GM19043 (cell line): Measurements from ENCODE around the gene UGGT2.
A peak's percentile ranks its signal among the peaks of the same experiment; 100 is the strongest.
"Not testable (repeated sequence)": the region's sequence is repeated elsewhere in the genome, so short reads cannot be mapped to it uniquely, and the experiment has no call there.

Experiments
- ATAC-seq: cut with Tn5 transposase; IDR thresholded peaks from one replicate; pipeline ENCODE4 v1.9.1; 2021; ENCODE audit warnings: low read depth; ENCODE audit not compliant: unreplicated experiment

UGGT2 gene

DNA sequence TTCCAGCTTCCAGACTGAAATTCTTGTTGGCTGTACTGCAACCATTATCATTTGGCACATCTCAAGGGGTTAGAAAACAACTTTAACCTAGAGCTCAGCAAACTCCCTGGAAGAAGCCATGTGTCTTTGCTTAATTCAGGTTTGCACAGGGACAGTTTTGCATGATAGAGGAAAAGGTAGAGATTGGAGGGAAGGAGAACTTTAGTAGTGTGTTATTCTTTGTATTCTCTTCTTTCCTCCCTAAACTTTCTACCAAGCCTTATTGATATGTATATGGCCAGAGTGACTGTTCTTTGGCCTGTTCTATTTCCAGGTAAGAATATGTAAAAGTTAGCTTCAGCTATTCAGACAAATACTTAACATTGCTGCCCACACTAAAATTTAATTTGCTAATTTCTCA, 53.1 kb downstream of the UGGT2 start:
- ATAC-seq, result no peak

DNA sequence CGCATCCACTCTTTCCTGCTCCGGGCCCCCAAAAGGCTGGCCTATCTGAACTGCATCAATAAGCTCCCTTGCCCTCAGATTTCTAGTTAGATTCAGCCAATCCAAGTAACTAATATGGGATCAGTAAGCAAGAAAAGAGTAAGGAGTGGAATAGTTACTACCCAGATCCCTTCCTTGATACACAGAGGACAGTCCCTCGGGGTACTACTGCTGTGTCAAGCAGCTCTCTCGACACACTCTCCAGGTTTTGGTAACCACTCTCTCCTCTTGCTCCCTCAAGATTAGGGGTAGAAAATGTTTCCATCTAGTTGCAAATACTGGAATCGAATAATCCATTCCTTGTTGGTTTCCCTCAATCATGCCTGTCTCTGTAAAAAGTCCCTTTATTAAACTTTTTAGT, 65.4 kb downstream of the UGGT2 start:
- no peak for ATAC-seq

DNA sequence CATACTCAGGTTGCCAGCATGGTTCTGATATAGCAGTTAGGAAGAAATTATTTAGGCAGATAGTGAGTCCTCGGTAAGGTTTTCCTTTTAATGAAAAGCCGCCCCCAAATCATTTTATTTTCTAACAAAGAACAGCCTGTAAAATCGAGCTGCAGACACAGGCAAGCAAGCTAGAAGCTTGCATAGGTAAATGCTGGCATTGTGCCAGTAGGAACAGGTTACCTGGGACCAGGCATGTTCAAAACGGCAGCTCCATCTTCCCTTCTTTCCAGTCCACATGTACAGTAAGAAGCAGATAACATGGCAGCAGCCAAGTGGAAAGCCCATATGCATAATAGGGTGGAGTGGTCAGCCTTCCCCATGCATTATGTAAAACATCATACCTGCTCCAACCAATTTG, 71.1 kb downstream of the UGGT2 start:
- no peak for ATAC-seq

DNA sequence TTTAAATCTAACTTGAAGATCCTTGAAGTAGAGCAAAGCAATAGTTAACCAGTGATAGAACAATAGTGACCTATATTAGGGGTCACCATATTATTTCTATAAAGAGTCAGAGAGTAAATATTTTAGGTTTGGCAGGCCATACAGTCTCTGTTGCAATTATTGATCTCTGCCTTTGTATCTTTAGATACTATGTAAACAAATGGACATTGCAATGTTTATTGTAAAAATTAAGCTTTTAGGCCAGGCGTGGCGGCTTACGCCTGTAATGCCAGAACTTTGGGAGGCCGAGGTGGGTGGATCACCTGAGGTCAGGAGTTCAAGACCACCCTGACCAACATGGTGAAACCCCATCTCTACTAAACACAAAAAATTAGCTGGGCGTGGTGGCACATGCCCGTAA, 80.5 kb downstream of the UGGT2 start:
- not testable (repeated sequence) for ATAC-seq

DNA sequence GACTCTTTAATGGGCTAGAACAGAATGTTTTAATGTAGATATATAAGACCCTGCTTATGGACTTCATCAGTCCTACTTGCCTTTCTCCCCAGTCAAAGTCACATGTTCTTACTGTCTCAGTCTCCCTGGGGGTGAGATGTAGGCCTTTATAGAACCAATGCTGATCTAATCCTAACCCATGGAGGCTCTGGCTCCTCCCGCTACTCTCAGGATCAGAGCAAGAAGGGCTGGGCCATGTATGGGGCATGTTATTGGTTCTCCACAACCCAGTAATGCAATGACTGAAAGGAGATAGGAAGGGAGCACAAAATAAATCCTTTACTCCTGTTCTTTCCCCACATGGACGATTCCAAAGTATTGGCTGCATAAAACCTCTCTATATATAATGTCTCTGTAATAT, 82.3 kb downstream of the UGGT2 start:
- no peak for ATAC-seq

DNA sequence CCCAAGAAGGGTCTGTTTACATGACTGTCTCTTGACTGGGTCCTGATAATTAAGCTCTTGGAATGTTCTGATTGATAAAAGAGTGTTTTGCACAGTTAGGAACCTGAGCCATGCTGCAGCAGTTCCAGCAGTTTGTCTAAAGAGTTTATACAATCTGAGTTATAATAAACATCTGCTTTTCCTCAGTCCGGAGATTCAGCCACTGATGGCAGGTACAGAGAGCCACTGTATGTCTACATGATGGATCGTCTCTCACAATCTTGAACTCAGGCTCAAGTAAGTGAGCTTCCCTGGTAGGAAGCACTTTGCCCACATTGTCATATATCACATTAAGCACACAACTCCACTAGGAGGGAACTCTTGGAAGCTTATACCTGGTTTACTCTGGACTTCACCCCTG, 84.3 kb downstream of the UGGT2 start:
- no peak for ATAC-seq

DNA sequence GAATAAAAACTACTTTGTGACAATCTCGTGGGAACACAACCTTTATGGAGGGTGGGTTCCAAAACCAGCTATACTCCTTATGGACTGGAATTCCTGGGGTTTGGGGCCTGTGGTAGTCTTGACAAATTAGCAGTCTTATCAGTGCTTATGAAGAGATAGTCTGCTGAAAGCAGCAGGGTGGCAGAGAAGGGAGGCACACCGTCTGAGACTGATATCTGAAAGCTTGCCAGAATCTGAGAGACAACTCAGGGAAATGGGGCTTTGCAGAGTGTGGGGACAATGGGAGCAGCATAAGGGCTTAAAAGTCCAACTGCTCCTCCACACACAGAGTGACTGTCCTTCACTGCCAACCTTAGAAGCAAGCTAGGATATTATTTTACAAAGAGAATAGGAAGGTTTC, 95.9 kb downstream of the UGGT2 start:
- ATAC-seq, result no peak

DNA sequence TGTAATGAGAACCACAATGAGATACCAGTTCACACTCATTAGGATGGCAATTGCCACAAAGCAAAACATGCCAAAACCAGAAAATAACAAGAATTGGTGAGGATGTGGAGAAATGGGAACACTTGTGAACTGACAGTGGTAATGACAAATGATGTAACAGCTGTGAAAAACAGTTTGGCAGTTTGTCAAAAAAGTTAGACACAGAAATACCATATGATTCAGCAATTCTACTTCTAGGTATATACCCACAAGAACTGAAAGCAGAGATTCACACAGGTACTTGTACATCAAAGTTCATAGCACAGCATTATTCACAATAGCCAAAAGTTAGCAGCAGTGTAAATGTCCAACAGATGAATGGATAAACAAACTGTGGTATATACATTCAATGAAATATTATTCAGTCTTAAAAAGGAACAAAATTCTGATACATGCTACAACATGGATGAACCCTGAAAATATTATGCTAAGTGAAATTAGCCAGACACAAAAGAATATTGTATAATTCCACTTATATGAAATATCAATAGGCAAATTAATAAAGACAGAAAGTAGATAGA, 96.5 kb downstream of the UGGT2 start:
- no peak for ATAC-seq

DNA sequence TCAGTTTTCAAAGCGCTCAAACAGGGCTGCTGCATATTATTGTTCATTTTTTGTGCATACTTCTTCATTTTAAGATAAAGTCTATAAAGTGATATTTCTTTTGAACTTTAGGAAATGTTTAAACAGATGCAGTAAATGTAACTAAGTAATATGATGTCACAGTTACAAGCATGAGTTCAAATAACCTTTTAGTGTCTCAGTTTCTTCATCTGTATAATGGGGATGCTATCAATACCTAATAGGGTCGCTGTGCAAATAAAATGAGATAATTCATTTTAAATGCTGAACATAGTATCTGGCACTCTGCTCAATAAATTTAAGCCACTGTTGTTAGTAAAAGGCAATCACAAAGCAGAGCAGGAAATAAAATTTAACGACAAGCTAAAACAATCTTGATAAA, 97.5 kb downstream of the UGGT2 start:
- ATAC-seq, result no peak

DNA sequence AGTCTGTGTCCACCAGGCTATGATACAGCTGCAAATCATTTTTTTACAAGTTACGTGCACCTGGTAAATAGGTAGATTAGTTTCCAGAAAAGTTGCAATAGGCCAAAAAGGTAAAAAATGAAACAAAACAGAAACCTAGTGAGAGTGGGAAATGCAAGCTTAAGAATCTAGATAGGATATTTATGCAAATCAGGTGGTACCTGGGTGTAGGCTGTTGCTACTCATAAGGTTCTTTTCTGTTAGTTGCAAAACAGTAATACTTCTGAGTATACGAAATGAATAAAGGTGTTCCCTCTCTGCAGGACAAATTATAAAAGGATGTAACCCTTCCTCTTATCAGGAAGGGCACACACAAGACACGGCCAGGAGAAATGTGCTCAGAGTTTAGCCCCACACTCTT, 97.9 kb downstream of the UGGT2 start:
- peak; percentile 57 for ATAC-seq

DNA sequence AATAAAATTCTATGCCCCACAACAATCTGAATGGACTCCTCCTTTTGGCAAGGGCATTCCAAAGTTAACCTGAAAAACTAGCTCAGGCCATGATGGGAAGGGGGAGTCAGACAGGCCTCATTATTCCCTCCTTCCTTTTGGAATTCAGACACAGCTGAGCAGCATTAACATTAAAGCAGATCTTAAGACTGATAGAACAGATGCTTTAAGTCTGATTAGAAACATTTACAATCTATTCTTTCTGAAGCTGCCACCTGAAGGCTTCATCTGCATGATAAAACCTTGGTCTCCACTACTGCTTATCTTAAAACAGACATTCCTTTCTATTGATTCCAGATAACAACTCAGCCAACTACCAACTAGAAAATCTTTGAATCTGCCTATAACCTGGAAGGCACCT, 98.9 kb downstream of the UGGT2 start:
- no peak for ATAC-seq

DNA sequence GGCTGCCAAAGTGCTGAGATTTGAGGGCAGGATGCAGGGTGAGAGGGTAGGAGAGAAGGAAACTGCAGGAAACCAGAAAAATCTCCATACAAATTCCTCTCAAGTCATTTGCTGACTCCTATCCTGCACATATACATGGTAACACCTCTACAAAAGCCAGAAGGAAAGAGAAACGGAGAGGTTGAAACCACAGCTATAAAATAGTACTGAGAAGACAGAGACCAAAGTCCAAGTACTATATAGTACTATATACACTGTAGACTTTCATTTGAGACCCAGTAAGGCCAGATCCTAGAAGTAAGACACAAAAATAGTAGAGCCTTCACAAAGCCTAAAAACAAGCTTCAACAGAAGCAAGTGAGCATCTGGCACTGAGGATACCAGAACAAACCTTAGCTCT, 103.1 kb downstream of the UGGT2 start:
- ATAC-seq, result no peak

DNA sequence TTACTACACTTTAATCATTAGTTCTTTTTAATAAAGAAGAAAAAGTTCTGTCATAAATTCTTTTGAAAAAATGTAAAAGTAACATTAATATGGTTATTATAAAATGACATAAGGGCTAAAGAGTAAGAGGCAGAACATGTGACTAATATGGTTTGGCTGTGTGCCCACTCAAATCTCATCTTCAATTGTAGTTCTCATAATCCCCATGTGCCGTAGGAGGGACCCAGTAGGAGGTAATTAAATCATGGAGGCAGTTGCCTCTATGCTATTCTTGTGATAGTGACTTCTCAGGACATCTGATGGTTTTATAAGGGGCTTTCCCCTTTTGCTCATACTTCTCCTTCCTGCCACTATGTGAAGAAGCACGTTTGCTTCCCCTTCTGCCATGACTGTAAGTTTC, 104.5 kb downstream of the UGGT2 start:
- no peak for ATAC-seq

DNA sequence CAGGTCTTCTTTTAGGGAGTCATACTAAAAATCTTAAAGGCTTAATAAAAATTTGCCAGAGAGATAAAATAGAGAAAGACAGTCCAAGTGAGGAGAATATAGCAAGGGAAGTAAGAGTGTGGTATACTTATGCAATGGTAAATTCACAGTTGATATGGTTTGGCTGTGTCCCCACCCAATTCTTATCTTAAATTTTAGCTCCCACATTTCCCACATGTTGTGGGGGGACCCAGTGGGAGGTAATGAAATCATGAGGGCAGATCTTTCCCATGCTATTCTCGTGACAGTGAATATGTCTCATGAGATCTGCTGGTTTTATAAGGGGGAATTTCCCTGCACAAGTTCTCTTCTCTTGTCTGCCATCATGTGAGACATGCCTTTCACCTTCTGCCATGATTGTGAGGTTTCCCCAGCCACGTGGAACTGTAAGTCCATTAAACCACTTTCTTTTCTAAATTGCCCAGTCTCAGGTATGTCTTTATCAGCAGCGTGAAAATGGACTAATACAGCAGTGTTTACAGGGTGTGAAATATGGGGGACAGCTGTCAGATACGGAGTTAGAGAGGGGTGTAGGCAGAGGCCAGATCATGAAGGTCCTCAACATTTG, 115.4 kb downstream of the UGGT2 start:
- no peak for ATAC-seq

DNA sequence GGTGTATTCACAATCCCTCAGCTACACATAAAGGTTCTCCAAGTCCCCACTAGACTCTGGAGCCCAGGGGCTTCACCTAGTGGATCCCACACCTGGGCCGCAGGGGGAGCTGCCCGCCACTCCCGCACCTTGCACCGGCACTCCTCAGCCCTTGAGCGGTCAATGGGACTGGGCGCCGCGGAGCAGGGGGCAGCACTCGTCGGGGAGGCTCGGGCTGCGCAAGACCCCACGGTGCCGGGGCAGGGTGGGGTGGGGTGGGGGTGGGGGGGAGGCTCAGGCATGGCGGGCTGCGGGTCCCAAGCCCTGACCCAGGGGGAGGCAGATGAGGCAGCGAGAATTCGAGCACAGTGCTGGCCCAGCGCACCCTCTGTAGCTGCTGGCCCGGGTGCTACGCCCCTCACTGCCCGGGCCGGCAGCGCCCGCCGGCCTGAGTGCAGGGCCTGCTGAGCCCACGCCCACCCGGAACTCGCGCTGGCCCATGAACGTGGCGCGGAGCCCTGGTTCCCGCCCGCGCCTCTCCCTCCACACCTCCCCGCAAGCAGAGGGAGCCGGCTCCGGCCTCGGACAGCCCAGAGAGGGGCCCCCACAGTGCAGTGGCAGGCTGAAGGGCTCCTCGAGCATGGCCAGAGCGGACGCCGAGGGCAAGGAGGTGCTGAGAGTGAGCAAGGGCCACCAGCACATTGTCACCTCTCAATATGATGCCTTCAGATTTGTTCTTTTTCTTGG, 121.7 kb downstream of the UGGT2 start:
- no peak for ATAC-seq

DNA sequence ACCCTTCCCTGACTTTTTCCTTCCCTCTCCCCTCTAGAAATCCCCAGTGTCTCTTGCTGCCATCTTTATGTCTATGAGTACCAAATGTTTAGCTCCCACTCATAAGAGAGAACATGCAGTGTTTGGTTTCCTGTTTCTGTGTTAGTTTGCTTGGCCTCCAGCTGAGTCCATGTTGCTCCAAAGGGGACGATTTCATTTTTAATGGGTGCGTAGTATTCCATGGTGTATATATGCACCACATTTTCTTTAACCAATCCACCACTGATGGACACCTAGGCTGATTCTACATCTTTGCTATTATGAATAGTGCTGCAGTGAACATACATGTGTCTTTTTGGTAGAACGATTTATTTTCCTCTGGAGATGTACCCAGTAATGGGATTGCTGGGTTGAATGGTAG, 123.8 kb downstream of the UGGT2 start:
- no peak for ATAC-seq

DNA sequence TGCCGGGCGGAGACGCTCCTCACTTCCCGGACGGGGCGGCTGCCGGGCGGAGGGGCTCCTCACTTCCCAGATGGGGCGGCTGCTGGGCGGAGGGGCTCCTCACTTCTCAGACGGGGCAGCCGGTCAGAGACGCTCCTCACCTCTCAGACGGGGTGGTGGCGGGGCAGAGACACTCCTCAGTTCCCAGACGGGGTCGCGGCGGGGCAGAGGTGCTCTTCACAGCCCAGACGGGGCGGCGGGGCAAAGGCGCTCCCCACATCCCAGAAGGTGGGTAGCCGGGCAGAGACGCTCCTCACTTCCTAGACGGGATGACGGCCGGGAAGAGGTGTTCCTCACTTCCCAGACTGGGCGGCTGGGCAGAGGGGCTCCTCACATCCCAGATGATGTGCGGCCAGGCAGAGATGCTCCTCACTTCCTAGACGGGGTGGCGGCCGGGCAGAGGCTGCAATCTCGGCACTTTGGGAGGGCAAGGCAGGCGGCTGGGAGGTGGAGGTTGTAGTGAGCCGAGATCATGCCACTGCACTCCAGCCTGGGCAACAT, 124.8 kb downstream of the UGGT2 start:
- not testable (repeated sequence) for ATAC-seq

DNA sequence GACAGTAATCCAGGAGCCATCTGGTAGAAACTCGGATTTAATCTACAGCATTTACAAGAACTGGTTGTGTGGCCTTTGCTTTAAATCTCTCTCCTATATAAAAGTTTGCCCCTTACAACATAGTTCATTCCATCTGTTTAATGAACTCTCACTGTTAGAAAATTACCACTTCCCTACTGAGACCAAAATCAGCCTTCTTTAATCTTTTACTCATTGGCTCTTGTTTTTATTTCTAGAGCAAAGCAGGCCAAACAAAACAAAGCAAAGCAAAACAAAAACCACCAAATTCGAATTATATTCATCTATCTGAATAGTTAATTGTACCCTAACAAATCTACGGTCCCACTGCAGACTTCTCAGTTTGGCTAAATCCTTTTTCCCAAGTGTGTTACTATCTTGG, 127.0 kb downstream of the UGGT2 start:
- ATAC-seq, result no peak

DNA sequence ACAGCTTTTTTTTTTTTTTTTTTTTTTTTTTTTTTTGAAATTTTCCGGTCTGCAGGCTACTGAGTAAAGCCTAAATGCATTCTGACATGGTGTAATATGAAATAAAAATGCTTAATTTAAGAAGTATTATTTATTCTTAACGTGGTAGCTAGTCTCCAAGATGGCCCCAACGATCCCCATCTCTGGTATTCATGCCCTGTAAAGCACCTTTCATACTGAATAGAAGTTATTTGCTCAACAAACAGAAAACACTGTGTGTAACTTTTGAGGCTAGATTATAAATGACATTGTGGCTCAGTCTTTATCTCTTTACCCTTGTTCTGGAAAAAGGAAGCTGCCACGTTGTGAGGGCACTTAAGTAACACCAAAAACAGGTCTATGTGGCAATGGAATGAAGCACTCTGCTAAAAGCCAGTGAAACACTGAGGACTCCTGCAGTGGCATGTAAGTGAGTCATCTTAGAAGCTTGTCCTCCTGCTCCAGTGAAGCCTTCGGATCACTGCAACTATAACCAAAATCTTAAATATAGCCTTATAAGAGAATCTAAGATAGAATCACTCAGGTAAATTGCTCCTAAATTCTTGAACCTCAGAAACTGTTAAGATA, 128.7 kb downstream of the UGGT2 start:
- ATAC-seq, result no peak

DNA sequence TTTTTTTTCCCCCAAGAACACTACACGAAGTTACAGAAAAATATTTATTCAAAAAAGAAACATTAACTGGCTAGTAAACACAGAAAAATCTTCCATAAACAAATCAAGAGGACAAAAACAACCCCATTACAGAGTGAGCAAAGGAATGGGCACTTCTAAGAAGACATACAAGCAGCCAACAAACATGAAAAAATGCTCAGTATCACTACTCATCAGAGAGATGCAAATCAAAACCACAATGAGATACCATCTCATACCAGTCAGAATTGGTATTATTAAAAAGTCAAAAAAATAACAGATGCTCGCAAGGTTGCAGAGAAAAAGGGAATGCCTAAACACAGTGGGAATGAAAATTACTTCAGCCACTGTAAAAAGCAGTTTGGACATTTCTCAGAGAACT, 131.7 kb downstream of the UGGT2 start:
- no peak for ATAC-seq

DNA sequence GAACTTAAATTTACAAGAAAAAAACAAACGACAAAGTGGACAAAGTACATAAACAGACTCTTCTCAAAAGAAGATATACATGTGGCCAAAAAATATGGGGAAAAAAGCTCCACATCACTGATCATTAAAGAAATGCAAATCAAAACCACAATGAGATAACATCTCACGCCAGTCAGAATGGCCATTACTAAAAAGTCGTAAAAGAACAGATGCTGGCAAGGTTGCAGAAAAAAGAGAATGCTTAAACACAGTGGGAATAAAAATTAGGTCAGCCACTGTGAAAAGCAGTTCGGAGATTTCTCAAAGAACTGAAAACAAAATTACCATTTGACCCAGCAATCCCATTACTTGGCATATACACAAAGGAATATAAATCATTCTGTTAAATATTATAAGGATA, 132.7 kb downstream of the UGGT2 start:
- no peak for ATAC-seq

DNA sequence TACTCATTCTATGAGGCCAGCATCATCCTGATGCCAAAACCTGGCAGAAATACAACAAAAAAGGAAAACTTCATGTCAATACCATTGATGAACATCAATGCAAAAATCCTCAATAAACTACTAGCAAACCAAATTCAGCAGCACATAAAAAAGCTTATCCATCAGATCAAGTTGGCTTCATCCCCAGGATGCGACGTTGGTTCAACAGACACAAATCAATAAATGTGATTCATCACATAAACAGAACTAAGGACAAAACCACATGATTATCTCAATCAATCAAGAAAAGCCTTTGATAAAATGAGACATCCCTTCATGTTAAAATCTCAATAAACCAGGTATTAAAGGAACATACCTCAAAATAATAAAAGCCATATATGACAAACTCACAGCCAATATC, 134.3 kb downstream of the UGGT2 start:
- no peak for ATAC-seq
